ENCODE measurements around the gene HOMER3. TPM values are rescaled to one million over a fixed set of nuclear protein-coding genes. Genes with fewer than 3 reads are reported as not detected.

The HOMER3 gene
- total RNA-seq, 3 donors from 2014 or later = 2.2 to 18.0 (median 6.5) TPM

- Histone ChIP-seq H3K4me3 (no peak overlapping the region), H3K9me3 (no peaks in the 10 kb centered on the region), H3K36me3 (ENCODE audit: low read depth) (peaks cover 3% of the 10 kb centered on the region), H3K4me1 (ENCODE audit: low read depth) (peaks cover 5% of the 10 kb centered on the region)
- peak in 2 of 3 donors; percentile 16 to 45 for DNase-seq
- TF ChIP-seq CTCF (IDR thresholded peaks at IDR 0.05) = no peak
- no peak for ATAC-seq
- intact Hi-C loops (cut with DNase I, micrococcal nuclease) = no loop called here
These were observed 11.7 kb downstream of the HOMER3 start for GRCh38 chr19:18929311-18929710.

- ATAC-seq (no peak), DNase-seq (no peak)
- Histone ChIP-seq H3K4me3 (no peak overlapping the region), H3K9me3 (no peaks in the 10 kb centered on the region), H3K36me3 (ENCODE audit: low read depth) (peaks cover 6% of the 10 kb centered on the region), H3K4me1 (ENCODE audit: low read depth) (peaks cover 5% of the 10 kb centered on the region)
- TF ChIP-seq CTCF (IDR thresholded peaks at IDR 0.05) = no peak
- intact Hi-C loops (cut with DNase I, micrococcal nuclease) = no loop called here
These were observed 12.8 kb downstream of the HOMER3 start for GRCh38 chr19:18928018-18928805.

GRCh38 chr19:18924684-18925213 is 16.3 kb downstream of the HOMER3 start:
- Histone ChIP-seq H3K36me3 (ENCODE audit: low read depth) (peaks cover 11% of the 10 kb centered on the region), H3K4me3 (no peak overlapping the region), H3K9me3 (no peaks in the 10 kb centered on the region), H3K4me1 (ENCODE audit: low read depth) (peaks cover 8% of the 10 kb centered on the region)
- intact Hi-C loops (cut with DNase I, micrococcal nuclease) = no loop called here
- no peak for TF ChIP-seq CTCF (IDR thresholded peaks at IDR 0.05)
- ATAC-seq (no peak), DNase-seq (no peak)

GRCh38 chr19:18922228-18922985 is 18.6 kb downstream of the HOMER3 start:
- Histone ChIP-seq H3K4me3 (no peak overlapping the region), H3K4me1 (ENCODE audit: low read depth) (peaks cover 22% of the 10 kb centered on the region), H3K9me3 (no peaks in the 10 kb centered on the region), H3K36me3 (ENCODE audit: low read depth) (peaks cover 11% of the 10 kb centered on the region)
- TF ChIP-seq CTCF (IDR thresholded peaks at IDR 0.05) = no peak
- ATAC-seq (no peak), DNase-seq (peak in 1 of 3 donors; percentile 30)
- intact Hi-C loops (cut with DNase I, micrococcal nuclease) = no loop called here

- no peak overlapping the region for H3K4me3 ChIP-seq
- intact Hi-C loops (cut with DNase I, micrococcal nuclease) = no loop called here
- peaks cover 11% of the 10 kb centered on the region for H3K36me3 ChIP-seq (ENCODE audit: low read depth)
- DNase-seq (peak in 1 of 3 donors; percentile 17), ATAC-seq (no peak)
- TF ChIP-seq CTCF (IDR thresholded peaks at IDR 0.05) = no peak
- H3K4me1 ChIP-seq (ENCODE audit: low read depth) = peaks cover 25% of the 10 kb centered on the region
- no peaks in the 10 kb centered on the region for H3K9me3 ChIP-seq
These were observed 19.4 kb downstream of the HOMER3 start for GRCh38 chr19:18921593-18921992.

Data from mucosa of descending colon (tissue), 3 donors.